ENCODE data around the gene HTR2C. TPM values are rescaled to one million over a fixed set of nuclear protein-coding genes. Genes with fewer than 3 reads are reported as not detected.

HTR2C gene
- total RNA-seq, 1 experiment from 2014 or later: 1.7 TPM

DNA sequence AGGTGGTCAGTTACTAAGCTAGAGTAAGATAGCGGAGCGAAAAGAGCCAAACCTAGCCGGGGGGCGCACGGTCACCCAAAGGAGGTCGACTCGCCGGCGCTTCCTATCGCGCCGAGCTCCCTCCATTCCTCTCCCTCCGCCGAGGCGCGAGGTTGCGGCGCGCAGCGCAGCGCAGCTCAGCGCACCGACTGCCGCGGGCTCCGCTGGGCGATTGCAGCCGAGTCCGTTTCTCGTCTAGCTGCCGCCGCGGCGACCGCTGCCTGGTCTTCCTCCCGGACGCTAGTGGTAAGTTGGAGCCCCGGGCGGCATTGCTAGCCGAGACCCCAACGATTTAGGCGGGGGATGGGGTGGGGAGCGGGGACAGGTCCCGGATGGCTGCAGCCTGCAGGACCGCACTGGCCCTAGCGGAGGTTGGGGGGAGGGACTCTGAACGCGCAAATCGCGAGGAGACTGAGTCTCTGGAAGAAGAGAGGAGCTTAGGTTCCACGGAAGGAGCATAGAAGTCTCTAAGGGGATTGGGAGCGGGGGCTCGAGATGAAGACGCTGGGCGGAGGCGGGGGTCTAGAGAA is 573 bp downstream of the HTR2C start (continued):
- TF ChIP-seq NFATC4 (CRISPR knock-in tag; IDR thresholded peaks at IDR 0.05) (peak; percentile 68; the same call in 1 of the 2 replicates), ZNF671 (CRISPR knock-in tag; IDR thresholded peaks at IDR 0.05) (no peak), SMAD3 (CRISPR knock-in tag; IDR thresholded peaks at IDR 0.05; ENCODE audit: borderline replicate concordance) (no peak), ZNF416 (CRISPR knock-in tag; IDR thresholded peaks at IDR 0.05) (peak; percentile 83; the same call in 1 of the 2 replicates), E2F5 (CRISPR knock-in tag; IDR thresholded peaks at IDR 0.05) (0 out of 2 replicates have a peak, but pooled peaks have one; percentile 23), TEAD1 (CRISPR knock-in tag; IDR thresholded peaks at IDR 0.05) (0 out of 2 replicates have a peak, but pooled peaks have one; percentile 5), MAX (CRISPR knock-in tag; IDR thresholded peaks at IDR 0.05) (no peak; the same call in 1 of the 2 replicates), ZBTB43 (CRISPR knock-in tag; IDR thresholded peaks at IDR 0.05) (no peak), ZSCAN18 (CRISPR knock-in tag; IDR thresholded peaks at IDR 0.05) (no peak), IRF1 (CRISPR knock-in tag; IDR thresholded peaks at IDR 0.05) (no peak), SMAD4 (CRISPR knock-in tag; IDR thresholded peaks at IDR 0.05) (no peak), ZNF532 (CRISPR knock-in tag; IDR thresholded peaks at IDR 0.05; ENCODE audit: borderline replicate concordance) (no peak), TP53 (CRISPR knock-in tag; IDR thresholded peaks at IDR 0.05) (0 out of 2 replicates have a peak, but pooled peaks have one; percentile 11), NR3C1 (CRISPR knock-in tag; conservative IDR thresholded peaks at IDR 0.05; ENCODE audit: low read depth) (peak; percentile 83; the same call in 1 of the 2 replicates), GRHL2 (CRISPR knock-in tag; IDR thresholded peaks at IDR 0.05; ENCODE audit: insufficient replicate concordance, severe bottlenecking) (no peak), RELA (CRISPR knock-in tag; IDR thresholded peaks at IDR 0.05; ENCODE audit: borderline replicate concordance) (no peak)
- TF ChIP-seq, protein P1, sequence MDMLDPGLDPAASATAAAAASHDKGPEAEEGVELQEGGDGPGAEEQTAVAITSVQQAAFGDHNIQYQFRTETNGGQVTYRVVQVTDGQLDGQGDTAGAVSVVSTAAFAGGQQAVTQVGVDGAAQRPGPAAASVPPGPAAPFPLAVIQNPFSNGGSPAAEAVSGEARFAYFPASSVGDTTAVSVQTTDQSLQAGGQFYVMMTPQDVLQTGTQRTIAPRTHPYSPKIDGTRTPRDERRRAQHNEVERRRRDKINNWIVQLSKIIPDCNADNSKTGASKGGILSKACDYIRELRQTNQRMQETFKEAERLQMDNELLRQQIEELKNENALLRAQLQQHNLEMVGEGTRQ (CRISPR knock-in tag; IDR thresholded peaks at IDR 0.05): no peak
- TF ChIP-seq, protein P2, sequence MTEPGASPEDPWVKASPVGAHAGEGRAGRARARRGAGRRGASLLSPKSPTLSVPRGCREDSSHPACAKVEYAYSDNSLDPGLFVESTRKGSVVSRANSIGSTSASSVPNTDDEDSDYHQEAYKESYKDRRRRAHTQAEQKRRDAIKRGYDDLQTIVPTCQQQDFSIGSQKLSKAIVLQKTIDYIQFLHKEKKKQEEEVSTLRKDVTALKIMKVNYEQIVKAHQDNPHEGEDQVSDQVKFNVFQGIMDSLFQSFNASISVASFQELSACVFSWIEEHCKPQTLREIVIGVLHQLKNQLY (CRISPR knock-in tag; IDR thresholded peaks at IDR 0.05): no peak
- TF ChIP-seq, protein P3, sequence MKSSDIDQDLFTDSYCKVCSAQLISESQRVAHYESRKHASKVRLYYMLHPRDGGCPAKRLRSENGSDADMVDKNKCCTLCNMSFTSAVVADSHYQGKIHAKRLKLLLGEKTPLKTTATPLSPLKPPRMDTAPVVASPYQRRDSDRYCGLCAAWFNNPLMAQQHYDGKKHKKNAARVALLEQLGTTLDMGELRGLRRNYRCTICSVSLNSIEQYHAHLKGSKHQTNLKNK (CRISPR knock-in tag; IDR thresholded peaks at IDR 0.05): peak; percentile 26
- TF ChIP-seq, protein P4, sequence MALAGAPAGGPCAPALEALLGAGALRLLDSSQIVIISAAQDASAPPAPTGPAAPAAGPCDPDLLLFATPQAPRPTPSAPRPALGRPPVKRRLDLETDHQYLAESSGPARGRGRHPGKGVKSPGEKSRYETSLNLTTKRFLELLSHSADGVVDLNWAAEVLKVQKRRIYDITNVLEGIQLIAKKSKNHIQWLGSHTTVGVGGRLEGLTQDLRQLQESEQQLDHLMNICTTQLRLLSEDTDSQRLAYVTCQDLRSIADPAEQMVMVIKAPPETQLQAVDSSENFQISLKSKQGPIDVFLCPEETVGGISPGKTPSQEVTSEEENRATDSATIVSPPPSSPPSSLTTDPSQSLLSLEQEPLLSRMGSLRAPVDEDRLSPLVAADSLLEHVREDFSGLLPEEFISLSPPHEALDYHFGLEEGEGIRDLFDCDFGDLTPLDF (CRISPR knock-in tag; IDR thresholded peaks at IDR 0.05): no peak
- TF ChIP-seq, protein P5, sequence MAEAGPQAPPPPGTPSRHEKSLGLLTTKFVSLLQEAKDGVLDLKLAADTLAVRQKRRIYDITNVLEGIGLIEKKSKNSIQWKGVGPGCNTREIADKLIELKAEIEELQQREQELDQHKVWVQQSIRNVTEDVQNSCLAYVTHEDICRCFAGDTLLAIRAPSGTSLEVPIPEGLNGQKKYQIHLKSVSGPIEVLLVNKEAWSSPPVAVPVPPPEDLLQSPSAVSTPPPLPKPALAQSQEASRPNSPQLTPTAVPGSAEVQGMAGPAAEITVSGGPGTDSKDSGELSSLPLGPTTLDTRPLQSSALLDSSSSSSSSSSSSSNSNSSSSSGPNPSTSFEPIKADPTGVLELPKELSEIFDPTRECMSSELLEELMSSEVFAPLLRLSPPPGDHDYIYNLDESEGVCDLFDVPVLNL (CRISPR knock-in tag; IDR thresholded peaks at IDR 0.05; ENCODE audit: borderline replicate concordance, low read depth): no peak
- TF ChIP-seq, protein P6, sequence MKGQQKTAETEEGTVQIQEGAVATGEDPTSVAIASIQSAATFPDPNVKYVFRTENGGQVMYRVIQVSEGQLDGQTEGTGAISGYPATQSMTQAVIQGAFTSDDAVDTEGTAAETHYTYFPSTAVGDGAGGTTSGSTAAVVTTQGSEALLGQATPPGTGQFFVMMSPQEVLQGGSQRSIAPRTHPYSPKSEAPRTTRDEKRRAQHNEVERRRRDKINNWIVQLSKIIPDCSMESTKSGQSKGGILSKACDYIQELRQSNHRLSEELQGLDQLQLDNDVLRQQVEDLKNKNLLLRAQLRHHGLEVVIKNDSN (CRISPR knock-in tag; IDR thresholded peaks at IDR 0.05): no peak

Data from WTC11 (cell line).